Tibial nerve (tissue), 4 donors: Measurements from ENCODE around the gene GRB10. TPM values are rescaled to one million over a fixed set of nuclear protein-coding genes. Genes with fewer than 3 reads are reported as not detected.

Source experiments
- DNase-seq, 2 donors: peaks; one replicate each; pipeline ENCODE4 v3.0.0-alpha.2; 2019; ENCODE audit warnings: low spot score in 2 of 2
- H3K27ac ChIP-seq, 4 donors: fragments of 200-600 bp; sonication (generic) in 3 of 4; one replicate each; pipeline ENCODE4 v1.5.1; 2017 to 2019; ENCODE audit warnings: mild to moderate bottlenecking in 1 of 4
- H3K27me3 ChIP-seq, 2 donors: fragments of 200-600 bp; sonication (generic) in 1 of 2; one replicate each; pipeline versions ENCODE4 v1.5.1 to v1.6.0; 2017 to 2019
- H3K36me3 ChIP-seq, 3 donors: fragments of 200-600 bp; sonication (generic); one replicate each; pipeline ENCODE4 v1.5.1; 2018 to 2019
- H3K4me1 ChIP-seq, 4 donors: fragments of 200-600 bp; sonication (generic) in 3 of 4; one replicate each; pipeline ENCODE4 v1.5.1; 2017 to 2019
- H3K4me3 ChIP-seq, 4 donors: fragments of 200-600 bp; sonication (generic) in 3 of 4; one replicate each; pipeline ENCODE4 v1.5.1; 2017 to 2019; ENCODE audit warnings: mild to moderate bottlenecking in 1 of 4, moderate library complexity in 1 of 4
- H3K9me3 ChIP-seq, 4 donors: fragments of 200-600 bp; sonication (generic) in 3 of 4; one replicate each; pipeline ENCODE4 v1.5.1; 2017 to 2019
- EP300 ChIP-seq, 2 donors: sonication (generic); formaldehyde crosslinking; IDR thresholded peaks; one replicate each; pipeline ENCODE4 v1.6.1; 2017; ENCODE audit warnings: antibody characterized with exemption in 2 of 2, mild to moderate bottlenecking in 1 of 2
- POLR2A ChIP-seq, 2 donors: fragments of 450-650 bp; IDR thresholded peaks; one replicate each; pipeline ENCODE4 v1.6.1; 2017; ENCODE audit warnings: antibody characterized with exemption in 2 of 2, mild to moderate bottlenecking in 2 of 2, moderate library complexity in 2 of 2
- WGBS, 2 donors: methylation state at CpG; one replicate each; pipeline ENCODE4 v1.1.5; 2018; 5-methylcytosine and 5-hydroxymethylcytosine counted together
- total RNA-seq, 4 donors: library from RNA; depleted of rRNA; stranded (reverse); fragments of >200 nt; gene quantifications; one replicate each; pipeline ENCODE4 v1.1.0, GENCODE V29; 2016
- TF ChIP-seq, protein P1 (sequence below), 5 experiments: fragments of 200-600 bp in 3 of 5; fragments of 450-650 bp in 2 of 5; sonication (generic) in 3 of 5; IDR thresholded peaks; one replicate each; pipeline ENCODE4 v1.5.1; 2016 to 2019; ENCODE audit warnings: antibody characterized with exemption in 5 of 5, mild to moderate bottlenecking in 3 of 5, moderate library complexity in 2 of 5

The GRB10 gene
- total RNA-seq: 10 to 100 TPM; 34.1 to 73.9 (median 56.0) TPM

DNA sequence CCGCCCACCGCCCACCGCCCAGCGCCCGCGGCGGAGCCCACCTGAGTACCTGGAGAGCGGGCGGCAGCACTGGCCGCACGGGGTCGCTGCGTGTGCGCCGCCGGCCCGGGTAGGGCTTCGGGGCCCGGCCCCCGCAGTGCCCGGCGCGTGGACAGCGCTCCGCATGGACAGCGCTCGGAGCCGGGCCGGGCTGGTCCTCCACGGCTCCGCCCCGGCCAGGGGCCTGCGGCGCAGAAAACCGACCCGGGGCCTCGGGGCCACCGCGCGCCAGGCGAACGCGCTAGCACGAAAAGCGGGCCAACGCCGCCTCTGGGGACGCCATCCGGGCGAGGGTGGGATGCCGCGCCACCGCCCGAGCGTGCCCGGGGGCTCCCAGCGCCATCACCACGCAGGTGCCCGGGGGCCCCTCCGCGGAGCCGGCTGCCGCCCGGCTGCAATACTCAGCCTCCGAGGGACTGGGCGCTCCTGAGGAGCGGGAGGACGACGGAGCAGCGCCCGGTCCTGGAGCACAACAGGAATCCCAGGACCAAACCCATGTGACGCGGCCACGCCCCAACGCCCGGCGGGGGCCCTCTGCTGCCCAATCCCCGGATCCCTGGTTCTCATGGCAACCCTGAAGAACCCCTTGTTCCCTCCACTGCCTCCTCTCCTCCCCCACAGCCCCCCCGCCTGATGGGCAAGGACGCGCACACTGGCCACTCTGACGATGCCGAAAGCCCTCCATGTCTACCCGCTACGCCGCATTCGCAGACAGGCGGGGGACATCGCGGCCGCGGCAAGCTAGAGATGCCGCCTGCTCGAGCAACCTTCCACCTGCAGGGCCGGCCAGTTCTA, at the start of gene GRB10:
Gene GRB10 (minus strand): TSS at position 522 of the 834 bp plus-strand sequence. CDS start 50,574 bp downstream, outside the sequence.
- peak within 1 kb of the TSS in 1 of 4 donors; percentile 65 for H3K27ac ChIP-seq
- H3K4me1 ChIP-seq: peaks cover 0 to 38% (median 0%) of the 10 kb centered on the region in 4 donors
- H3K9me3 ChIP-seq: no peaks in the 10 kb centered on the region
- TF ChIP-seq POLR2A (IDR thresholded peaks at IDR 0.05) (no peak), EP300 (IDR thresholded peaks at IDR 0.05) (no peak)
- TF ChIP-seq, protein P1, sequence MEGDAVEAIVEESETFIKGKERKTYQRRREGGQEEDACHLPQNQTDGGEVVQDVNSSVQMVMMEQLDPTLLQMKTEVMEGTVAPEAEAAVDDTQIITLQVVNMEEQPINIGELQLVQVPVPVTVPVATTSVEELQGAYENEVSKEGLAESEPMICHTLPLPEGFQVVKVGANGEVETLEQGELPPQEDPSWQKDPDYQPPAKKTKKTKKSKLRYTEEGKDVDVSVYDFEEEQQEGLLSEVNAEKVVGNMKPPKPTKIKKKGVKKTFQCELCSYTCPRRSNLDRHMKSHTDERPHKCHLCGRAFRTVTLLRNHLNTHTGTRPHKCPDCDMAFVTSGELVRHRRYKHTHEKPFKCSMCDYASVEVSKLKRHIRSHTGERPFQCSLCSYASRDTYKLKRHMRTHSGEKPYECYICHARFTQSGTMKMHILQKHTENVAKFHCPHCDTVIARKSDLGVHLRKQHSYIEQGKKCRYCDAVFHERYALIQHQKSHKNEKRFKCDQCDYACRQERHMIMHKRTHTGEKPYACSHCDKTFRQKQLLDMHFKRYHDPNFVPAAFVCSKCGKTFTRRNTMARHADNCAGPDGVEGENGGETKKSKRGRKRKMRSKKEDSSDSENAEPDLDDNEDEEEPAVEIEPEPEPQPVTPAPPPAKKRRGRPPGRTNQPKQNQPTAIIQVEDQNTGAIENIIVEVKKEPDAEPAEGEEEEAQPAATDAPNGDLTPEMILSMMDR (IDR thresholded peaks at IDR 0.05): peak in 4 of 5 experiments; percentile 28 to 58 (median 38)
- peak within 1 kb of the TSS; percentile 30 to 62 (median 38) for H3K4me3 ChIP-seq
- WGBS, 2 donors: 41 to 74% methylated on average over 34 to 75 of the region's 95 CpGs
- DNase-seq: no peak
- H3K36me3 ChIP-seq: no peaks in the 10 kb centered on the region
- no peaks in the 10 kb centered on the region for H3K27me3 ChIP-seq

DNA sequence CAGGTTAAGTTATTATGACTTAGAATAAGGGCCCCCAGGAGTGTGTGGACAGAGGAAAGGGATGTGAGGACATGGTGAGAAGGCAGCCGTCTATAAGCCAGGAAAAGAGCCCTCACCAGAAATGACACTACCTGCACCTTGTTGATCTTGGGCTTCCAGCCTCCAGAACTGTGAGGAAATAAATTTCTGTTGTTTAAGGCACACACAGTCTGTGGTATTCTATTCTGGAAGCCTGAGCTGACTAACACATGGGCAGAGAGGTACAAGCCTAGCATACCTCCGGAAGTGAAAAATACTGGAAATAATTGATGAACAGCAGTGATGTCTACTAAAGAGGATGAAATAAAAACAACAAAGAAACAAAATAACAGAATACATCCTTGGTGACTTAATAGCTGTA, 46.1 kb upstream of the GRB10 start:
- Histone ChIP-seq H3K9me3 (no peaks in the 10 kb centered on the region), H3K36me3 (no peaks in the 10 kb centered on the region), H3K27me3 (no peaks in the 10 kb centered on the region), H3K4me3 (no peak overlapping the region), H3K27ac (no peak overlapping the region), H3K4me1 (no peaks in the 10 kb centered on the region)
- no peak for DNase-seq
- TF ChIP-seq, protein P1 (IDR thresholded peaks at IDR 0.05): no peak
- TF ChIP-seq EP300 (IDR thresholded peaks at IDR 0.05): no peak
- no peak for TF ChIP-seq POLR2A (IDR thresholded peaks at IDR 0.05)
- 90 to 91% methylated on average over 2 of the region's 2 CpGs for WGBS, 2 donors

DNA sequence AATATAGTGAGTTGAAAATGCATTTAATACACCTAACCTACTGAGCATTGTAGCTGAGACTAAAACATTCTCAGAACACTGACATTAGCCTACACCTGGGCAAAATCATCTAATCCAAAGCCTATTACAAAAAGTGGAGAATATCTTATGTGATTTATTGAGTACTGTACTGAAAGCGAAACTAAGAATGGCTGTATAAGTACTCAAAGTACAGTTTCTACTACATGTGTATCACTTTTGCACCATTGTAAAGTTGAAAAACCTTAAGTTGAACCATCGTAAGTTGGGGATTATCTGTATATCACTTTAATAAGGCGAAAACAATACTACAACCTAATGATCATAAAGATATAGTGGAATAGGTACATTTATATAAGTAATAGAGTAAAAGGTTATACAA, 45.4 kb upstream of the GRB10 start:
- Histone ChIP-seq H3K4me1 (no peaks in the 10 kb centered on the region), H3K36me3 (no peaks in the 10 kb centered on the region), H3K27me3 (no peaks in the 10 kb centered on the region), H3K4me3 (no peak overlapping the region), H3K27ac (no peak overlapping the region), H3K9me3 (no peaks in the 10 kb centered on the region)
- TF ChIP-seq POLR2A (IDR thresholded peaks at IDR 0.05) (no peak), EP300 (IDR thresholded peaks at IDR 0.05) (no peak)
- TF ChIP-seq, protein P1 (IDR thresholded peaks at IDR 0.05): no peak
- WGBS, 2 donors: 93 to 97% methylated on average over 3 of the region's 3 CpGs
- DNase-seq: no peak

DNA sequence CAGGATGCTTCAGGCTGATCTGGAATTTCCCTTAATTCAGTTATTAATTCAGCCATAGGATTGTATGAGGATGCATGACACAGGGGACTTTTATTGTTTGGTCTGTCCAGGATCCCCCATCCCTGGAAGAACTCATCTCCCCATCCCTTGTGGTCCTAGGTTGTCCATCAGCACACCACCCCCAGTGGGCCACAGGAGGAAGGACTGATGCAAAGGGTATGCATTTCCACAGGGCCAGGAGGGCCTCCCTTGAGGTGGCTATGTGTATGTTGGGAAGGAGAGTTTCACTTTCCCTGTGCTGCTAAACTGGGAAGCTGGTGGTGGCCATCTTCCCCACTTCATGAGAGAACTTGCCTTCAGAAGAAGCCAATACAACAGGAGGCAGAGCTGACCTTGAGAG, 44.6 kb upstream of the GRB10 start:
- Histone ChIP-seq H3K27me3 (no peaks in the 10 kb centered on the region), H3K9me3 (no peaks in the 10 kb centered on the region), H3K4me3 (no peak overlapping the region), H3K4me1 (no peaks in the 10 kb centered on the region), H3K36me3 (no peaks in the 10 kb centered on the region), H3K27ac (no peak overlapping the region)
- no peak for DNase-seq
- TF ChIP-seq EP300 (IDR thresholded peaks at IDR 0.05): no peak
- TF ChIP-seq POLR2A (IDR thresholded peaks at IDR 0.05): no peak
- TF ChIP-seq, protein P1 (IDR thresholded peaks at IDR 0.05): no peak

DNA sequence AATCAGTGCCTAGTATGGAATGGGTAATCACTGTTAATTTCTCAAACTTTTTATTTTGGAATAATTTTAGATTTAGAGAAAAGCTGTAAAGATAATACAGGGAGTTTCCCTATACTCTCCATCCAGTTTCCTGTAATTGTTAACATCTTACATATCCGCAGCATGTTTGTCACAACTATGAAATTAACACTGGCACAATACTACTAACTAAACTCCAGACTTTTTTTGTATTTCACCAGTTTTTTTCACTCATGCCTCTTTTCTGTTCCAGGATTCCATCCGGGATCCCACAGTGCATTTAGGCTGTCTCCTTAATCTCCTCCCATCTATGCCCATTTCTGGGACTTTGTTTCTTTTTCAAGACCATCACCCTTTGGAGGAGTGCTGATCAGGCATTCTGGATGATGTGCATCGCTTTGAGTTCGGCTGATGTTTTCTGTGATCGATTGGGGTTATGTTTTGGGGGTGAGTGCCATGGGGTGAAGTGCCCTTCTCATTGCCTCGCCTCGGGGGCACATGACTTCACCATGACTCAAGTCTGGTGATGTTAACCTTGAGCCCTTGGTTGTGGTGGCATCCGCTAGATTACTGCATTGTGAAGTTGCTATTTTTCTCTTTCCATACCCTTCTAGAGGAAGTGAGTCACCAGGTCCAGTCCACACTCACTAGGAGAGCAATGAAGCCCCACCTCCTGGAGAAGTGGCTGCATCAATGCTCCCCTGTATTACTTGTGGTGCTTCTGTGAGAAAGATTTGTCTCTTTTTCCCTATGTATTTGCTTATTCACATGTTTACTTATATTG, 43.9 kb upstream of the GRB10 start:
- H3K27ac ChIP-seq: no peak overlapping the region
- no peaks in the 10 kb centered on the region for H3K4me1 ChIP-seq
- WGBS, 2 donors: 49 to 61% methylated on average over 8 of the region's 8 CpGs
- no peaks in the 10 kb centered on the region for H3K9me3 ChIP-seq
- H3K36me3 ChIP-seq: no peaks in the 10 kb centered on the region
- H3K4me3 ChIP-seq: no peak overlapping the region
- no peak for DNase-seq
- no peaks in the 10 kb centered on the region for H3K27me3 ChIP-seq
- TF ChIP-seq, protein P1 (IDR thresholded peaks at IDR 0.05): no peak
- TF ChIP-seq EP300 (IDR thresholded peaks at IDR 0.05): no peak
- no peak for TF ChIP-seq POLR2A (IDR thresholded peaks at IDR 0.05)
